Mucosa of gallbladder (tissue), 1 donor: ENCODE measurements around the gene PDZD2. TPM values are rescaled to one million over a fixed set of nuclear protein-coding genes. Genes with fewer than 3 reads are reported as not detected.

Experiments used
- DNase-seq: peaks from one replicate; pipeline ENCODE4 v3.0.0-alpha.2; 2020; ENCODE audit warnings: low spot score
- total RNA-seq: library from RNA; stranded (reverse); gene quantifications from one replicate; pipeline ENCODE4 v1.2.1, GENCODE V29; 2021
- donor health status: DM: no; HTN: no; CAD: no.

Gene PDZD2
- total RNA-seq, 1 donor from 2014 or later = 2.7 TPM

GRCh38 chr5:31824869-31825517 is 186.1 kb downstream of the PDZD2 start:
- no peak for DNase-seq

GRCh38 chr5:31825518-31826068 is 186.7 kb downstream of the PDZD2 start:
- DNase-seq = peak; percentile 43

- DNase-seq = no peak
These were observed 188.9 kb downstream of the PDZD2 start for GRCh38 chr5:31827867-31828266.

GRCh38 chr5:31832966-31833365 is 194.0 kb downstream of the PDZD2 start:
- DNase-seq = no peak

- DNase-seq = no peak
These were observed 194.8 kb downstream of the PDZD2 start for GRCh38 chr5:31833710-31834109.

GRCh38 chr5:31844622-31845345 is 205.9 kb downstream of the PDZD2 start:
- no peak for DNase-seq

GRCh38 chr5:31845361-31845760 is 206.4 kb downstream of the PDZD2 start:
- no peak for DNase-seq

- DNase-seq = no peak
These were observed 208.0 kb downstream of the PDZD2 start for GRCh38 chr5:31846934-31847333.

- DNase-seq = no peak
These were observed 208.4 kb downstream of the PDZD2 start for GRCh38 chr5:31847354-31847753.

GRCh38 chr5:31850981-31851689 is 212.2 kb downstream of the PDZD2 start:
- DNase-seq = no peak

- DNase-seq = no peak
These were observed 214.6 kb downstream of the PDZD2 start for GRCh38 chr5:31853398-31854135.

GRCh38 chr5:31854181-31855133 is 215.5 kb downstream of the PDZD2 start:
- no peak for DNase-seq

- DNase-seq = peak; percentile 12
These were observed 216.5 kb downstream of the PDZD2 start for GRCh38 chr5:31855134-31856040.

GRCh38 chr5:31859096-31859495 is 220.2 kb downstream of the PDZD2 start:
- no peak for DNase-seq

- no peak for DNase-seq
These were observed 221.3 kb downstream of the PDZD2 start for GRCh38 chr5:31860278-31860677.

GRCh38 chr5:31860726-31861433 is 221.9 kb downstream of the PDZD2 start:
- DNase-seq = no peak

- no peak for DNase-seq
These were observed 222.7 kb downstream of the PDZD2 start for GRCh38 chr5:31861601-31862000.

GRCh38 chr5:31863991-31864411 is 225.1 kb downstream of the PDZD2 start:
- no peak for DNase-seq

- DNase-seq = no peak
These were observed 227.2 kb downstream of the PDZD2 start for GRCh38 chr5:31866166-31866565.
